ENCODE measurements around the gene UCN2. TPM values are rescaled to one million over a fixed set of nuclear protein-coding genes. Genes with fewer than 3 reads are reported as not detected.

UCN2 gene
- total RNA-seq, 1 donor from 2014 or later = 0.89 TPM

DNA sequence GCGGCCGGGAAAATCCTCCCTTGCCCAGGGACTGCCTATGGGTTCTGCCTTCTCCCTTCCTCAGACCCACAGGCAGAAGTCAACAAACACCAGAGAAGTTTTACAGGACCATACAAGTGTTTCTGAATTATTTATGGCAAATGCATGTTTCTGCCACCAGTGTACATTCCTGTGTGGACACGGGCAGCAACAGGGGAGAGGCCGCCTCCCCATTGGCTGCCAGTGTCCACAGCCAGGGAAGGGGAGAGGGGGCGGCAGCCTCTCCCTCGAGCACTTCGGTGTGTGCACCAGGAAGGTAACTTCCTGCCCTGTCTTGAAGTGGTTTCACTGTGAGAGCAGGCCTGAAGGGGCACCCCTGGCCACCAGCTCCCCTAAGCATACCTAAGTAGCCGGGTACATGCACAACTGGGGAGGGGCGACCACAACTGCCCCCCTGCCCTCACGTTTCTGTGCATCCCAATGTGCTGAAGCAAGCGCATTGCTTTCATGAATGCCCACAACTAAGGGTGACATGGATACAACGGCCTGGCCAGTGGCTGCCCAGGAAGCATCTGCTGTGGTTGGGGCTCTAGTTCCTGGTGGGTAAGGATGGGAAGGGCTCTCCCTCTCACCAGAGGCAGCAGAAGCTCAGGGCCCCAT is 44.8 kb downstream of the UCN2 start:
- Mint-ChIP-seq H3K36me3 (ENCODE audit: unreplicated experiment) (peaks cover 2% of the 10 kb centered on the region), H3K27ac (ENCODE audit: unreplicated experiment) (no peak overlapping the region), H3K4me1 (ENCODE audit: unreplicated experiment) (no peaks in the 10 kb centered on the region), H3K4me3 (ENCODE audit: unreplicated experiment) (no peak overlapping the region), H3K27me3 (ENCODE audit: unreplicated experiment) (no peaks in the 10 kb centered on the region), H3K9me3 (ENCODE audit: unreplicated experiment) (no peaks in the 10 kb centered on the region)
- DNase-seq (ENCODE audit: extremely low spot score, unreplicated experiment) = no peak
- TF ChIP-seq, protein P1, sequence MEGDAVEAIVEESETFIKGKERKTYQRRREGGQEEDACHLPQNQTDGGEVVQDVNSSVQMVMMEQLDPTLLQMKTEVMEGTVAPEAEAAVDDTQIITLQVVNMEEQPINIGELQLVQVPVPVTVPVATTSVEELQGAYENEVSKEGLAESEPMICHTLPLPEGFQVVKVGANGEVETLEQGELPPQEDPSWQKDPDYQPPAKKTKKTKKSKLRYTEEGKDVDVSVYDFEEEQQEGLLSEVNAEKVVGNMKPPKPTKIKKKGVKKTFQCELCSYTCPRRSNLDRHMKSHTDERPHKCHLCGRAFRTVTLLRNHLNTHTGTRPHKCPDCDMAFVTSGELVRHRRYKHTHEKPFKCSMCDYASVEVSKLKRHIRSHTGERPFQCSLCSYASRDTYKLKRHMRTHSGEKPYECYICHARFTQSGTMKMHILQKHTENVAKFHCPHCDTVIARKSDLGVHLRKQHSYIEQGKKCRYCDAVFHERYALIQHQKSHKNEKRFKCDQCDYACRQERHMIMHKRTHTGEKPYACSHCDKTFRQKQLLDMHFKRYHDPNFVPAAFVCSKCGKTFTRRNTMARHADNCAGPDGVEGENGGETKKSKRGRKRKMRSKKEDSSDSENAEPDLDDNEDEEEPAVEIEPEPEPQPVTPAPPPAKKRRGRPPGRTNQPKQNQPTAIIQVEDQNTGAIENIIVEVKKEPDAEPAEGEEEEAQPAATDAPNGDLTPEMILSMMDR (IDR thresholded peaks at IDR 0.05) = no peak

DNA sequence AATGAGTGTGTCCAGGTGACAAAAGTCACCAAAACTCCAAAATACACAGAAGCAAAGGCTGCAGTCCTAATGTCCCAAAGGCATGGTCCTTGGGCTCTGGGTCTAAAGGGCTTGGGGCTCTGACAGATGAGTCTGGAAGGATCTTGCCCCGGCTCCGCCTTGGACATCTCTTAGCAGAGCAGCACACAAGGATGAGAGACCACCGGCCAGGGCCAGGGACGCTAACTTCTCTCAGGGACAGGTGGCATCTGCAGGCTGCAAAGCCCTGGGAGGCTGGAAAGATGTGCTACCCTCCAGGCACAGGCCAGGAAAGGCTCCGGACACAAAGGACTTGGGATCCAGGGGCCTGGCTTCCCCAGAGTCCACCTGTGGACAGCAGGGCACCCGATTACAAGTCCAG is 45.5 kb downstream of the UCN2 start:
- no peaks in the 10 kb centered on the region for H3K9me3 Mint-ChIP-seq (ENCODE audit: unreplicated experiment)
- H3K27ac Mint-ChIP-seq (ENCODE audit: unreplicated experiment) = no peak overlapping the region
- DNase-seq (ENCODE audit: extremely low spot score, unreplicated experiment) = no peak
- H3K4me3 Mint-ChIP-seq (ENCODE audit: unreplicated experiment) = no peak overlapping the region
- no peaks in the 10 kb centered on the region for H3K4me1 Mint-ChIP-seq (ENCODE audit: unreplicated experiment)
- peaks cover 2% of the 10 kb centered on the region for H3K36me3 Mint-ChIP-seq (ENCODE audit: unreplicated experiment)
- TF ChIP-seq, protein P1 (IDR thresholded peaks at IDR 0.05) = no peak
- no peaks in the 10 kb centered on the region for H3K27me3 Mint-ChIP-seq (ENCODE audit: unreplicated experiment)

DNA sequence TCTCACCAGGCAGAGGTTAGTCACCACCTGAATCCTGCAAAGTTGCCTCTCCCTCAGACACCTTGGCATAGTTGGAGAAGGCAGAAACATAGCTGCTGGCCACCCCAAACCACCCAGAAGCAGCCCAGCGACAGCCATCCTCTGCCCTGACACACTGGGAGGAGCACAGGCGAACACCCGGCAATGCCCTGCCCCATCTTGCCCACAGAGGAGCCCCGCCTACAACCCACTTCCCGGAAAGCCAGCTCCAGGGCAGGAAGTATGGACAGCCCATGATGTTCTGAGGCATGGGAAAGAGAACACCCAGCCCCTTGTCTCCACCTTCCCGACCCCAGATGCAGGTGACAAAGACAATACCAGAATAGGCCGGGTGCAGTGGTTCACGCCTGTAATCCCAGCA is 47.0 kb downstream of the UCN2 start:
- Mint-ChIP-seq H3K27me3 (ENCODE audit: unreplicated experiment) (no peaks in the 10 kb centered on the region), H3K4me3 (ENCODE audit: unreplicated experiment) (no peak overlapping the region), H3K9me3 (ENCODE audit: unreplicated experiment) (no peaks in the 10 kb centered on the region), H3K27ac (ENCODE audit: unreplicated experiment) (no peak overlapping the region), H3K4me1 (ENCODE audit: unreplicated experiment) (no peaks in the 10 kb centered on the region), H3K36me3 (ENCODE audit: unreplicated experiment) (peaks cover 2% of the 10 kb centered on the region)
- DNase-seq (ENCODE audit: extremely low spot score, unreplicated experiment) = no peak
- TF ChIP-seq, protein P1 (IDR thresholded peaks at IDR 0.05) = no peak

DNA sequence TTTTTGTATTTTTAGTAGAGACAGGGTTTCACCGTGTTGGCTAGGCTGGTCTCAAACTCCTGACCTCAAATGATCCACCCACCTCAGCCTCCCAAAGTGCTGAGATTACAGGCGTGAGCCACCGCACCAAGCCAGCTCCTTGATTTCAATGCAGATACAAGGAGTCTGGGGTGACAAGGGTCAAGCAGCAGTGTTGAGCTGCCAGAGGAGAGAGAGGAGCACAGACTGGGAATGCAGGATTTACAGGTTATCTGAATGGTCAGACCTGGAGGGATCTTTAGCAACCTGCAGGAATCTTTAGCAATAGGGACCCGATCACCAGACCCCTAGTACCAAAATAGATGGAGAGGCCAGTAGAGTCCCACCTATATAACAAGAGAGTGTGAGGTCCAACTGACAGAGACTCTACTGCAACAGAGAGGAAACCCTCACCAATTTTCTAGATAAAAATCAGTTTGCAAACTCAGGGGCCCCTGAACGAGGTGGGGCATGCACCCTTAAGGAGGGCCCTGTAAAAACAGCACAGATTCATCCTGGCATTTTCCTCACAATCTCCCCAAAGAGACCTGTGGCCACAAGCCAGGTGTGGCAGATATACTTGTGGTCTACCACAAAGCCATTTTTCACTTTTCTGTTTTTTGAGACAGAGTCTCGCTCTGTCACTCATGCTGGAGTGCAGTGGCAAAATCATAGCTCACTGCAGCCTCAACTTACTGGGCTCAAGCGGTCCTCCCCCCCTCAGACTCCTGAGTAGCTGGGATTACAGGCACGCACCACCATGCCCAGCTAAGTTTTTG is 49.0 kb downstream of the UCN2 start:
- no peak overlapping the region for H3K4me3 Mint-ChIP-seq (ENCODE audit: unreplicated experiment)
- H3K4me1 Mint-ChIP-seq (ENCODE audit: unreplicated experiment) = no peaks in the 10 kb centered on the region
- TF ChIP-seq, protein P1 (IDR thresholded peaks at IDR 0.05) = no peak
- H3K9me3 Mint-ChIP-seq (ENCODE audit: unreplicated experiment) = no peaks in the 10 kb centered on the region
- DNase-seq (ENCODE audit: extremely low spot score, unreplicated experiment) = no peak
- no peaks in the 10 kb centered on the region for H3K27me3 Mint-ChIP-seq (ENCODE audit: unreplicated experiment)
- H3K27ac Mint-ChIP-seq (ENCODE audit: unreplicated experiment) = no peak overlapping the region
- H3K36me3 Mint-ChIP-seq (ENCODE audit: unreplicated experiment) = peaks cover 2% of the 10 kb centered on the region

Small RNAs within 50 kb of the gene (microRNA-seq; reads per million reads assigned to microRNA genes)
- gene MIR6823 (ENCODE audit: unreplicated experiment) (not detected), gene MIR711 (ENCODE audit: unreplicated experiment) (not detected)

Other genes starting within 250 kb of the UCN2 start
- gene SPINK8, start 230.1 kb downstream of the UCN2 start, total RNA-seq = not detected in 2 replicates
- gene FBXW12, start 191.6 kb downstream of the UCN2 start, total RNA-seq = not detected in 2 replicates
- 76.7 and 88.2 TPM in 2 replicates for gene PLXNB1, start 133.7 kb downstream of the UCN2 start, total RNA-seq
- gene CCDC51, start 123.7 kb downstream of the UCN2 start, total RNA-seq = 11.3 and 11.9 TPM in 2 replicates
- gene TMA7, start 123.5 kb downstream of the UCN2 start, total RNA-seq = 186 and 198 TPM in 2 replicates
- gene ATRIP, start 117.0 kb downstream of the UCN2 start, total RNA-seq = 8.5 and 9.3 TPM in 2 replicates
- gene SHISA5, start 59.6 kb downstream of the UCN2 start, total RNA-seq = 203 and 211 TPM in 2 replicates
- 7.1 TPM in 2 replicates for gene PFKFB4, start 7.0 kb downstream of the UCN2 start, total RNA-seq
- gene COL7A1, start 31.5 kb upstream of the UCN2 start, total RNA-seq = 16.6 and 18.9 TPM in 2 replicates
- 201 and 202 TPM in 2 replicates for gene UQCRC1, start 45.9 kb upstream of the UCN2 start, total RNA-seq
- not detected in 2 replicates for gene TMEM89, start 58.0 kb upstream of the UCN2 start, total RNA-seq
- 63.8 and 66.2 TPM in 2 replicates for gene SLC26A6, start 71.7 kb upstream of the UCN2 start, total RNA-seq
- 7.1 and 7.4 TPM in 2 replicates for gene CELSR3, start 99.1 kb upstream of the UCN2 start, total RNA-seq
- 26.3 and 27.2 TPM in 2 replicates for gene NCKIPSD, start 122.1 kb upstream of the UCN2 start, total RNA-seq
- gene IP6K2, start 153.4 kb upstream of the UCN2 start, total RNA-seq = 101 and 104 TPM in 2 replicates